ENCODE data around the gene CD109.

The CD109 gene

GRCh38 chr6:73860303-73860702 lies 164.3 kb downstream of the CD109 start:
- ATAC-seq (no peak), DNase-seq (no peak)
- no peaks in the 10 kb centered on the region for H3K27me3 Mint-ChIP-seq
- no peak overlapping the region for H3K4me3 Mint-ChIP-seq
- H3K27ac Mint-ChIP-seq = no peak overlapping the region
- H3K4me1 Mint-ChIP-seq = no peaks in the 10 kb centered on the region
- no peaks in the 10 kb centered on the region for H3K9me3 Mint-ChIP-seq
- H3K36me3 Mint-ChIP-seq (ENCODE audit: low read depth) = no peaks in the 10 kb centered on the region

DNA sequence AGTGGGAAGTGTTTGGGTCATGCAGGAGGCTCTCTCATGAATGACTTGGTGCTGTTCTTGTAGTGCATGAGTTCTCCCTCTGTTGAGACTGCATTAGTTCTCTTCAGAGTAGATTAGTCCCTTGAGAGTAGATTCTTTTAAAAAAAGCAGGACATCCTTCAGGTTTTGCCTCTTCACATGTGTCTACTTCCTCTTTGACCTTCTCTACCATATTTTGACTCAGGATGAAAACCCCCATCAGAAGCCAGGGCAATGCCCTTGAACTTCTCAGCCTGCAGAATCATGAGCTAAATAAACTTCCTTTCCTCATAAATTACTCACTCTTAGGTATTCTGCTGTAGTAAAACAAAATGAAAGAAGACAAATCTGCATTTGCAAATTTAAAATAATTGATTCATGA lies 170.3 kb downstream of the CD109 start:
- DNase-seq (no peak), ATAC-seq (no peak)
- no peaks in the 10 kb centered on the region for H3K4me1 Mint-ChIP-seq
- no peaks in the 10 kb centered on the region for H3K27me3 Mint-ChIP-seq
- H3K27ac Mint-ChIP-seq = no peak overlapping the region
- H3K36me3 Mint-ChIP-seq (ENCODE audit: low read depth) = no peaks in the 10 kb centered on the region
- no peaks in the 10 kb centered on the region for H3K9me3 Mint-ChIP-seq
- no peak overlapping the region for H3K4me3 Mint-ChIP-seq

- DNase-seq = no peak
- no peaks in the 10 kb centered on the region for H3K4me1 Mint-ChIP-seq
Measured at GRCh38 chr6:73867411-73867810, 171.4 kb downstream of the CD109 start.

GRCh38 chr6:73870907-73871306 lies 174.9 kb downstream of the CD109 start:
- Mint-ChIP-seq H3K27ac (no peak overlapping the region), H3K4me3 (no peak overlapping the region), H3K27me3 (no peaks in the 10 kb centered on the region), H3K9me3 (no peaks in the 10 kb centered on the region), H3K36me3 (ENCODE audit: low read depth) (no peaks in the 10 kb centered on the region), H3K4me1 (no peaks in the 10 kb centered on the region)
- ATAC-seq (no peak), DNase-seq (no peak)

More at GRCh38 chr6:73867411-73867810, 171.4 kb downstream of the CD109 start:
- Mint-ChIP-seq H3K27ac (no peak overlapping the region), H3K36me3 (ENCODE audit: low read depth) (no peaks in the 10 kb centered on the region), H3K9me3 (no peaks in the 10 kb centered on the region), H3K4me3 (no peak overlapping the region), H3K27me3 (no peaks in the 10 kb centered on the region)
- ATAC-seq = no peak

DNA sequence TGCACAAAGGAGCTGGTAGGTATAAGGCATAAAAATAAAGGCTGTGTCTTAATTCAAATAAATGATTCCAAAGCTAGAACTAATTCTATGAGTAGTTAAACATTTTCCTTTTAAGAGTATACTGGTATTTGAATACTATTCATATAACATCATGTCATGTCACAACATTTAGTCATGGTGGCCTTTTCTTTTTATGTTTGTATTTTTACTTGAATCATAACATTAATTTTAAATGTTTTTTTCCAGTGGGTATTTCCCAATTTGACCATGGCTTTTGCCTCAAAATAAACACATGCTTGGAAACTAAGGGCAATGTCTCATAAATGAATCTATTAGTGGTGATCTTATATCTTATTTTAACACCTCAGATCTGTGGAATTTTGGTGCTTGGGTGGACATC lies 177.1 kb downstream of the CD109 start:
- H3K9me3 Mint-ChIP-seq = no peaks in the 10 kb centered on the region
- H3K36me3 Mint-ChIP-seq (ENCODE audit: low read depth) = no peaks in the 10 kb centered on the region
- no peak for DNase-seq
- H3K27ac Mint-ChIP-seq = no peak overlapping the region
- no peaks in the 10 kb centered on the region for H3K27me3 Mint-ChIP-seq
- no peak overlapping the region for H3K4me3 Mint-ChIP-seq
- ATAC-seq = no peak
- H3K4me1 Mint-ChIP-seq = no peaks in the 10 kb centered on the region

All from activated naive CD8-positive, alpha-beta T cell treated with anti-CD3 and anti-CD28 coated beads, Interleukin-2, amount 50 U/mL, for 24 hours (primary cell).